HFFc6 (cell line): Measurements from ENCODE around the gene RPS6KA2. TPM values are rescaled to one million over a fixed set of nuclear protein-coding genes. Genes with fewer than 3 reads are reported as not detected.

Experiments
- DNase-seq: peaks from one replicate; pipeline ENCODE4 v3.0.0-alpha.2; 2018
- H3K27ac Mint-ChIP-seq: 2 replicates; pipeline ENCODE4 v1.8.0; 2020; ENCODE audit warnings: mild to moderate bottlenecking, mixed read lengths
- H3K27me3 Mint-ChIP-seq: 2 replicates; pipeline ENCODE4 v1.8.0; 2021; ENCODE audit warnings: mild to moderate bottlenecking, moderate library complexity, mixed read lengths; ENCODE audit not compliant: insufficient read depth
- H3K36me3 Mint-ChIP-seq: 2 replicates; pipeline ENCODE4 v1.8.0; 2021; ENCODE audit warnings: low read depth, mixed read lengths
- H3K4me1 Mint-ChIP-seq: 2 replicates; pipeline ENCODE4 v1.8.0; 2020; ENCODE audit warnings: low read depth, mixed read lengths
- H3K4me3 Mint-ChIP-seq: 2 replicates; pipeline ENCODE4 v1.8.0; 2020; ENCODE audit warnings: mild to moderate bottlenecking, moderate library complexity, mixed read lengths
- H3K9me3 Mint-ChIP-seq: 2 replicates; pipeline ENCODE4 v1.8.0; 2020; ENCODE audit warnings: mild to moderate bottlenecking, mixed read lengths
- CTCF ChIP-seq: fragments of 200-600 bp; sonication (generic); IDR thresholded peaks from 2 replicates; pipeline ENCODE4 v1.5.0; 2021; ENCODE audit warnings: antibody characterized with exemption, mild to moderate bottlenecking
- total RNA-seq, 6 experiments: library from RNA; stranded (reverse); fragmentation: NEBNext Ultra II Directional; extraction: Animal tissue kit (Norgen Biotek cat#: 25700); gene quantifications; 2 replicates in 1 of 6; 3 replicates in 5 of 6; pipeline ENCODE4 v1.2.3, GENCODE V29; 2021

Gene RPS6KA2
- total RNA-seq, 6 experiments from 2014 or later, result 10.1 to 13.9 (median 11.9) TPM

GRCh38 chr6:166633732-166634535 lies 6.9 kb upstream of the RPS6KA2 start:
- Mint-ChIP-seq H3K9me3 (no peaks in the 10 kb centered on the region), H3K4me1 (peaks cover 34% of the 10 kb centered on the region), H3K36me3 (0 out of 2 replicates have a peak, but pooled peaks cover 4% of the 10 kb centered on the region), H3K27me3 (peaks cover 9% of the 10 kb centered on the region), H3K4me3 (no peak overlapping the region), H3K27ac (no peak overlapping the region)
- DNase-seq, result peak; percentile 30
- no peak for TF ChIP-seq CTCF

- peaks cover 44% of the 10 kb centered on the region for H3K4me1 Mint-ChIP-seq
- no peak overlapping the region for H3K4me3 Mint-ChIP-seq
Observed at GRCh38 chr6:166632731-166633130, 5.7 kb upstream of the RPS6KA2 start.

GRCh38 chr6:166630462-166630861 lies 3.4 kb upstream of the RPS6KA2 start:
- Mint-ChIP-seq H3K27ac (no peak overlapping the region), H3K36me3 (0 out of 2 replicates have a peak, but pooled peaks cover 4% of the 10 kb centered on the region), H3K4me3 (no peak overlapping the region), H3K4me1 (peaks cover 46% of the 10 kb centered on the region), H3K27me3 (peaks cover 2% of the 10 kb centered on the region), H3K9me3 (no peaks in the 10 kb centered on the region)
- DNase-seq, result peak; percentile 33
- TF ChIP-seq CTCF, result no peak

More at GRCh38 chr6:166632731-166633130, 5.7 kb upstream of the RPS6KA2 start:
- Mint-ChIP-seq H3K27ac (no peak overlapping the region), H3K36me3 (0 out of 2 replicates have a peak, but pooled peaks cover 4% of the 10 kb centered on the region), H3K9me3 (no peaks in the 10 kb centered on the region), H3K27me3 (peaks cover 9% of the 10 kb centered on the region)
- TF ChIP-seq CTCF, result no peak
- DNase-seq, result no peak

GRCh38 chr6:166629628-166630027 lies 2.6 kb upstream of the RPS6KA2 start:
- peaks cover 1% of the 10 kb centered on the region for H3K27me3 Mint-ChIP-seq

More at GRCh38 chr6:166629628-166630027, 2.6 kb upstream of the RPS6KA2 start:
- Mint-ChIP-seq H3K9me3 (no peaks in the 10 kb centered on the region), H3K36me3 (0 out of 2 replicates have a peak, but pooled peaks cover 4% of the 10 kb centered on the region), H3K27ac (peak overlapping the region; percentile 17; the same call in 1 of the 2 replicates), H3K4me3 (peak overlapping the region; percentile 29), H3K4me1 (peaks cover 51% of the 10 kb centered on the region)
- no peak for TF ChIP-seq CTCF
- DNase-seq, result peak; percentile 53
